AG04449 (cell line): ENCODE results near the gene SP4.
A peak's percentile ranks its signal among the peaks of the same experiment; 100 is the strongest.

Source experiments
- CTCF ChIA-PET: fragments of 350-600 bp; formaldehyde crosslinking; extraction: SDS; loops from one replicate; lab custom pipeline; 2021; ENCODE audit warnings: antibody characterized with exemption; lab: Yijun Ruan, JAX
- POLR2A ChIA-PET: fragments of 400-600, 350-600 bp; formaldehyde crosslinking; extraction: SDS; loops from one replicate; lab custom pipeline; 2020; ENCODE audit warnings: antibody characterized with exemption, inconsistent platforms; lab: Yijun Ruan, JAX
- DNase-seq: peaks from one replicate; pipeline ENCODE4 v3.0.0-alpha.2; 2010; ENCODE audit warnings: low read depth, low spot score
- H3K4me3 ChIP-seq: 2 replicates; pipeline ENCODE4 v1.5.1; 2011; ENCODE audit warnings: low read depth, mild to moderate bottlenecking, control low read depth, low read length
- TF ChIP-seq, protein P1 (sequence below): IDR thresholded peaks from one replicate; pipeline ENCODE4 v1.5.1; 2011; ENCODE audit warnings: mild to moderate bottlenecking, moderate library complexity, low read length, control low read depth, inconsistent platforms; ENCODE audit not compliant: insufficient read depth; ENCODE audit errors: missing control alignments

SP4 gene

DNA sequence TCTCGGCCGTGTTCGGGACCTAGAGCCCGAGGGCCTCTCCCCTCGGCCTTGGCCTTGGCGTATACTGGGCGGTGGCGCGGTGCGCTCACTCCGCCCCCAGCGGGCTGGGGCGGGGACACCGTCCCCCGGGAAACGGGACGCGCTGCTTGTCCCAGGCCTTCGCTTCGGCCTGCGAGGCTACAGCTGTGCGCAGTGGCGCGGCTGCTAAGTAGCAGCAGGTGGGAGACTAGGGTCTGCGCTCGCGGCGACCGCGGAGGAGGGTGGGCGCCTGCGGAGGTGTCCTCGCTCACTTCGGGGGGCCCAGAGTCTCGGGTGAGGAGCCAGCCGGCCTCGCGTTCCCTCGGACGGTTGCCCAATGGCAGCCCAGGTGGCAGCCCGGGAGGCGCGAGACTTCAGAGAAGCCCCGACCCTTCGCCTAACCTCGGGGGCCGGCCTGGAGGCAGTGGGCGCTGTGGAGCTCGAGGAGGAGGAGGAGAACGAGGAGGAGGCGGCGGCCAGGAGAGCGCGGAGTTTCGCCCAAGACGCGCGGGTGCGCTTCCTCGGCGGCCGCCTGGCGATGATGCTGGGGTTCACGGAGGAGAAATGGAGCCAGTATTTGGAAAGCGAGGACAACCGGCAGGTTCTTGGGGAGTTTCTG is 115.1 kb downstream of the SP4 start, which contains the start of gene DNAH11:
TSS of gene DNAH11 (plus strand) at position 149 of the 637 bp plus-strand sequence. CDS start at position 356, 207 bp downstream.
- no peak for DNase-seq
- peak within 1 kb of the TSS; percentile 10; the same call in 1 of the 2 replicates for H3K4me3 ChIP-seq
- ChIA-PET POLR2A (no interaction called here), CTCF (no interaction called here)
- TF ChIP-seq, protein P1, sequence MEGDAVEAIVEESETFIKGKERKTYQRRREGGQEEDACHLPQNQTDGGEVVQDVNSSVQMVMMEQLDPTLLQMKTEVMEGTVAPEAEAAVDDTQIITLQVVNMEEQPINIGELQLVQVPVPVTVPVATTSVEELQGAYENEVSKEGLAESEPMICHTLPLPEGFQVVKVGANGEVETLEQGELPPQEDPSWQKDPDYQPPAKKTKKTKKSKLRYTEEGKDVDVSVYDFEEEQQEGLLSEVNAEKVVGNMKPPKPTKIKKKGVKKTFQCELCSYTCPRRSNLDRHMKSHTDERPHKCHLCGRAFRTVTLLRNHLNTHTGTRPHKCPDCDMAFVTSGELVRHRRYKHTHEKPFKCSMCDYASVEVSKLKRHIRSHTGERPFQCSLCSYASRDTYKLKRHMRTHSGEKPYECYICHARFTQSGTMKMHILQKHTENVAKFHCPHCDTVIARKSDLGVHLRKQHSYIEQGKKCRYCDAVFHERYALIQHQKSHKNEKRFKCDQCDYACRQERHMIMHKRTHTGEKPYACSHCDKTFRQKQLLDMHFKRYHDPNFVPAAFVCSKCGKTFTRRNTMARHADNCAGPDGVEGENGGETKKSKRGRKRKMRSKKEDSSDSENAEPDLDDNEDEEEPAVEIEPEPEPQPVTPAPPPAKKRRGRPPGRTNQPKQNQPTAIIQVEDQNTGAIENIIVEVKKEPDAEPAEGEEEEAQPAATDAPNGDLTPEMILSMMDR = no peak

DNA sequence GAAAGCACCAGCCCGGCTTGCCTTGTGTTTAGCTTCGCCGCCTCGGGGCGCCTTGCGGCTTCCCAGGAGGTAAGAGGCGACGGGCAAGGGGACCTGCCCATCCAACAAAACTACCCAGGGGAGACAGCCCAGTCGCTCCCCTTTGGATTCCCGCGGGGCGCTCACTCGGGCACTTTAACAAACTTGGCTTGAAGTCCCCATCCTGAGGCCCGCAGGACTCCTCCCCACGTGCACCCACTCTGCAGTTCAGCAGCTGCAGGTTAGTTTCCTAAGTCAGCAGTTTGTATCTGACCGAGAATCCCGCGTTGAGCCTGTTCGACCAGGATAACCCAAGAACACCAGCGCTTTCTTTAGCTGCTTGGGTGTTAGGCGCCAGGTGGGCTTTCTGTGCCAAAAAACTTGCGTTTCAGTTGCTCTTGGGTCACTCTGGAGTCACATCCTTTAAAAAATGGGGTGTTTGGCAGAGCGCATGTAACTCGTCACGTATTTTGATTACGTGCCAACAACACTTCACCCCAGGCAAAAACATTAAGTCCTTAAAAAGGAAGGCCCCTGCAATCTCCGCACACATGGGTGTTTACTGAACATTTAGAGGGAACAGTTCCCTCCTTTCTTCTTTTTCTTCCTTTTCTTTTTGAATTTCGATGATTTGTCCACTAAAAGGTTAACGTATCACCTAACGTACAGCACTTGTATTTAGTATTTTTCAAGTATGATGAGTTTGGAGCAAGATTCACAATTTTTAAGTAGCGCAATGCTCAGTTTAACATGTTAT is 115.8 kb downstream of the SP4 start:
- no peak for DNase-seq
- TF ChIP-seq, protein P1 = no peak
- ChIA-PET CTCF (no interaction called here), POLR2A (no interaction called here)
- no peak overlapping the region for H3K4me3 ChIP-seq

DNA sequence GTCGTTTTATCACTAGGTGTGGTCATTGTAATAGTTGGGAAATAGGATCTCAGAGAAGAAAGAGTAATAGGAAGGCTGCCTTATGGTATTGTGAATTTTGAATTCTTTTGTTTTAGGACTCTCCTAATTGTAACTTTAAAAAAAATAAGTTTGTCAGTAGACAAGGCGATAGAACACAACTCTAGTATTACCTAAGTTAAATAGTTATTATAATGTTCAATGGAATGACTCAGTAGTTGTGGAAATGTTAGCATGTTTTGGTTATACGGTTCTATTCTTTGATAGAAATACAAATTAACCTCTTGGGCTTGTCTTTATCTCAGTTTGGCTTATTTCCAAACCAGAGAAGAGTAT is 116.4 kb downstream of the SP4 start:
- ChIA-PET POLR2A (no interaction called here), CTCF (no interaction called here)

DNA sequence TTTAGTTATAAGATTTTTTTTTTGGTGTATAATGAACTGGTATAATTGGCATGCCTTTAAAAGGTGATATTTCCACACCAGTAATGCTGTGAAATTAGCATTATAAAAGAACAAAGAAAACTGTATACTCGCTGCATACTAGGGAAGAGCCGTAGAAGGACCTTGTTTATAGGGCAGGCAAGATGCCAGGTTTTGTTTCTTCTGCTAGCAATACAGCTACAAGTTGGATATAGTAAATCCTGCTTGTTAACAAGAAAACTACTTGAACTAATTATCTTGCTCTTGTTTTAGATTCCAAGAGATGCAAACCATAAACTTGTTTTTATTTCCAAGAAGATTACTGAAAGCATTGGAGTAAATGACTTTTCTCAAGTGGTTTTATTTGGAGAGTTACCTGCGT is 116.8 kb downstream of the SP4 start:
- ChIA-PET CTCF (no interaction called here), POLR2A (no interaction called here)
- TF ChIP-seq, protein P1 = no peak
- no peak for DNase-seq
- no peak overlapping the region for H3K4me3 ChIP-seq

More for the DNA sequence above, 116.4 kb downstream of the SP4 start:
- H3K4me3 ChIP-seq = no peak overlapping the region
- DNase-seq = no peak
- TF ChIP-seq, protein P1 = no peak

GRCh38 chr7:21547501-21547900 is 119.6 kb downstream of the SP4 start:
- CTCF ChIA-PET = no interaction called here
- TF ChIP-seq, protein P1 = no peak
- POLR2A ChIA-PET = no interaction called here
- H3K4me3 ChIP-seq = no peak overlapping the region
- no peak for DNase-seq

DNA sequence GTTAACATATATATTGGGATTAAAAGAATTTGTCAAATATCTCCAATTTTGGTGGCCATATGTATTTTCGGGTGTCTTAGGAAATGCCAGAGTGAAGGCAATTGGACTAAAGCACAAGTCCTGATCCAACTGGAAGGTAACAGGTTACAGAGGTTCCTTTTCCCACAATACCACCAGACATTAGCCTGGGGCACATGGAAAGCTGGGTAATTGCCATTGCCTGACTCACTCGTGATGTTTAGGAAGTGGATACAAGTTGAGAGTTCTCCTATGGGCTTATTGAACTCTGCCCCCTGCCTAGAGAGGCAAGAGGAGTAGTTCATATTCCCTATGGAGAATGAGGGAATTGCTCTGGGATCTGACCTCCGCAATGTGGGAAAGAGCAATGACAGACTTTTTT is 120.6 kb downstream of the SP4 start:
- no peak overlapping the region for H3K4me3 ChIP-seq
- POLR2A ChIA-PET = no interaction called here
- TF ChIP-seq, protein P1 = no peak
- no peak for DNase-seq
- CTCF ChIA-PET = no interaction called here
